CD4-positive, alpha-beta T cell treated with Interleukin-21 for 1 hour (primary cell): ENCODE data around the gene HTR2A.

Experiments used
- DNase-seq: peaks from one replicate; pipeline ENCODE4 v3.0.0-alpha.2; 2020

HTR2A gene

GRCh38 chr13:46804391-46804815 is 92.5 kb downstream of the HTR2A start:
- DNase-seq, result no peak

- no peak for DNase-seq
Measured at GRCh38 chr13:46803586-46803985, 93.3 kb downstream of the HTR2A start.

- no peak for DNase-seq
Measured at GRCh38 chr13:46801858-46802257, 95.0 kb downstream of the HTR2A start.

- no peak for DNase-seq
Measured at GRCh38 chr13:46799139-46799538, 97.7 kb downstream of the HTR2A start.

DNA sequence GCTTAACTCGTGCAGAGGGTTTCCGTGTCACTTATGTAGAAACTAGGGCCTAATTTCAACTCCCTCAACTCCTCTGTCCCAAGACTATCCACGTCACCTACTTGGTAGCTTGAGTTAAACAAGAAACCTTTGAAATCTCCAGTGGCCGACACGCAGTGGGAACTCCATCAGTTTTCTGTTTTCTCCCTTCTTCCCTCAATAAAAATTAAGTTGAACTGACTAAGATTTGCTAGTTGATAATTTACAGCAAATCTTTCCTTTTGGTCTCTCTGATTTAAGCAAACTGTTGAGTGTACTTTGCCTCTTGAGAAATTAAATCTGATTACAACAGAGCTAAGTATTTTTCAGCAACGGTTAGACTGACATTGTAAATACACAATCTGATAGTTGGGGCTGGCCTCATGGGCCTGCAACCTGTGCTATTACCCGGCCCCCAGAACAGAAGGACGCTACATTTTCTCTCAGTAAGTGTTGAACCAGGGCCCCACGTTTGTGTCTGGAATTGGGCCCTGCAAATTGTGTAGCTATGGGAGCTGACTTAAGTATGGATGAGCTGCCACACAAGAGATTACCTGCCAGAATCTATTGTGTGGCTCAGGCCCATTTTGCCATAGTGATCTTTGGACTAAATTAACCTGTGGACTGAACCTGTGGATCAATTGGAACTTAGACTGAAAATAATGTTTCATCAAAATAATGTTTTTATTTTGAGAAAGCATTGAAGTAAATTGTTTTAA is 99.2 kb downstream of the HTR2A start:
- DNase-seq, result no peak

- DNase-seq, result peak; percentile 89
Measured at GRCh38 chr13:46796515-46797474, 100.1 kb downstream of the HTR2A start, which contains the start of gene ESD. Gene ESD (minus strand): TSS chr13:46797161. CDS start chr13:46791413, 5,748 bp downstream.

DNA sequence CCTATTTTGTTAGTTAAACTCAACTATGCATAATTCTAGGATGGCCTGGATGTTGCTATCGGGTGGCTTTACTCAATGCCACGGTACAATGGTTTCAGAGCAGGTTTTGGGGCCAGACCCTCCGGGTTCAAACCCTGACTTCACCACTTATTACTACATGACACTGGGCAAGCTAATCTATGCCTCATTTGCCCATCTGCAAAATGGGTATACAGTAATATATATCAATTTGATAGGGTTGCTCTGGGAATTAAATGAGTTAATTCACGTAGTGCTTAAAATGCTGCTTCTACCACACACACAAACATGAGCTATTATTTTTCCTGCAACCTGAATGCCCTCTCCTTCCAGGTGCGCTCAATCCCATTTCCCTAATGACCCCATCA is 100.7 kb downstream of the HTR2A start:
- no peak for DNase-seq

- DNase-seq, result no peak
Measured at GRCh38 chr13:46795321-46795720, 101.5 kb downstream of the HTR2A start.

DNA sequence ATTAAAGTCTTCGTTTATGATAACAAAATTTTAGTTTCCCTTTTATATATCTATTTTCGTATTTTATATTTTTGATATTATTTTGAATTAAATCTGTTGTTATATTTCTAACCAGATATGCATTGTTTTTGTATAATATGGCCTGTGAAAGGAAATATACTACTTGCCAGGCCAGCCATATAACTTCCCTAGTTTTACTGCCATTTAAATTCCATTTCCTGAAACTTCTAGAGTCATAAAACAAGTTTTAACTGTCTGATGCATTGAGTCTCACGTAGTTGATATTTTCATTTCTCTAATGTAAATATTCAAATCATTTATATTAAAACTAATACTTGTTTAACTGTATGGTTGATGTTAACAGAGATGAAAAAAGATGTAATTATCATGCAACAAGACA is 113.3 kb downstream of the HTR2A start:
- DNase-seq, result no peak

DNA sequence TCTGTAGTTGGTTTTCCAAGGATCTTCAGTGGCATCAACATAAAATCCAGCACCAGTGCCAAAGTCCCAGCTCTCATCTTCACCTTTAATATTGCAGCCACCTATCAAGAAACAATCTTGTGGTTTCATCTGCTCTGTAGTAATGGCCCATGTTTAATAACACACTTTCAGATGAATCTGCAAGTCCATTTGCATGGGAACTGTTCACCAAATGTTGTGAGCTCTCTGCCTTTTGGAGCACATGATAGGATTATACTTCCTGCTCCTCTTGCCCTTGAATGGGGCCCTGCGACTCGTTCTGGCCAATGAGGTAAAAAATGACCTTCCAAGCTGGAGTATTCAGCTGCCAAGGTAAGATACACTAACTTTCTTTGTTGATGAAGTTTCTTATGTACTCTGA is 114.2 kb downstream of the HTR2A start:
- DNase-seq, result no peak

DNA sequence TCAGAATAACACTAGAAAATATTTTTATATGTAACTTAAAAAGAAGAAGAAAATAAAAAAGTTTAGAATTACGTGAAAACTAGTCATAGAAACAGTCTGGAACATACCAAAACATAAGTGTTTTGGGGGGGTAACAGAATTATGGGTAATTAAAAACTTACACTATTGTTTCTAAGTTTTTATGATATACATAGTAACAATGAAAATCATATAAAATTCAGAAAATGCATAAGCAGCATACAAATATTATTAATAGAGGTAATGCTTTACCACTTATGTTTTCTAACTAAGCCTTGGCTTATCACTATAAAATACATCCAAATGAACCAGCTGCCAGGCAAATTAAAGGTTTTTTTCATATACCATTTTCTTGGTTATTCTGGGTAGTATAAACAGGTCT is 114.8 kb downstream of the HTR2A start:
- no peak for DNase-seq
